K562 (cell line): ENCODE data around the gene GJA4. TPM values are rescaled to one million over a fixed set of nuclear protein-coding genes. Genes with fewer than 3 reads are reported as not detected.

Experiments
- ATAC-seq: fragments of 200-7000 bp; cut with Tn5 transposase; 3 replicates; pipeline ENCODE4 v1.9.1; 2020; ENCODE audit warnings: moderate library complexity
- BruUV-seq: library from RNA; stranded (reverse); fragments of 400-500 nt; replicated peaks from 2 replicates; lab custom pipeline; 2021; lab: Mats Ljungman, UMichigan
- CTCF ChIA-PET: fragments of 300-600 bp; formaldehyde crosslinking; extraction: SDS; loops from one replicate; lab custom pipeline; 2021; ENCODE audit warnings: low intra/inter-chr PET ratio; lab: Yijun Ruan, JAX
- POLR2A ChIA-PET: fragments of 300-600, 350-650 bp; sonication (Branson Sonifier 250); formaldehyde crosslinking; extraction: SDS; loops from one replicate; lab custom pipeline; 2021; ENCODE audit warnings: antibody characterized with exemption, inconsistent platforms; lab: Yijun Ruan, JAX
- DNase-seq, 4 experiments: peaks; one replicate each; pipeline versions ENCODE4 v3.0.0 to v3.0.0-alpha.2; 2011 to 2018; ENCODE audit warnings: low spot score in 3 of 4, mixed read lengths in 3 of 4; ENCODE audit errors: extremely low read depth in 1 of 4
- FAIRE-seq: peaks from 2 replicates; lab custom pipeline; 2011; peaks lifted over from hg19 to GRCh38; lab: Jason Lieb, UNC
- H2AFZ ChIP-seq: 2 replicates; pipeline ENCODE4 v1.6.0; 2011; ENCODE audit warnings: low read depth, low read length, control low read depth, inconsistent platforms
- H3K27ac ChIP-seq: fragments of 200-600 bp; 3 replicates; pipeline ENCODE4 v1.8.0; 2011; ENCODE audit warnings: low read depth, mild to moderate bottlenecking, control low read depth, inconsistent platforms, low read length, moderate library complexity, mixed read lengths; ENCODE audit errors: extremely low read depth
- H3K27me3 ChIP-seq, 2 experiments: fragments of 300-600 bp in 1 of 2; 2 replicates in 1 of 2; 3 replicates in 1 of 2; pipeline versions ENCODE4 v1.6.0 to v1.8.0; 2011; ENCODE audit warnings: inconsistent platforms in 2 of 2, low read length in 2 of 2, mild to moderate bottlenecking in 1 of 2, mixed read lengths in 1 of 2, moderate library complexity in 1 of 2; ENCODE audit not compliant: control insufficient read depth in 2 of 2, insufficient read depth in 2 of 2
- H3K36me3 ChIP-seq: fragments of 300-600 bp; 3 replicates; pipeline ENCODE4 v1.8.0; 2011; ENCODE audit warnings: mild to moderate bottlenecking, low read length, inconsistent platforms; ENCODE audit not compliant: control insufficient read depth, insufficient read depth
- H3K4me1 ChIP-seq, 2 experiments: fragments of 200-600 bp in 1 of 2; replicated peaks in 1 of 2; 2 replicates in 1 of 2; 3 replicates in 1 of 2; pipeline versions ENCODE4 v1.5.1 to v1.8.0; 2011; ENCODE audit warnings: inconsistent platforms in 2 of 2, low read length in 2 of 2, mild to moderate bottlenecking in 1 of 2, mixed read lengths in 1 of 2, moderate library complexity in 1 of 2; ENCODE audit not compliant: control insufficient read depth in 2 of 2, insufficient read depth in 2 of 2
- H3K4me2 ChIP-seq: 2 replicates; pipeline ENCODE4 v1.6.1; 2011; ENCODE audit warnings: low read length, control low read depth, inconsistent platforms, mixed read lengths; ENCODE audit not compliant: insufficient read depth
- H3K4me3 ChIP-seq: fragments of 200-600 bp; sonication (generic), shearing (Covaris generic); 2 replicates; pipeline ENCODE4 v1.5.1; 2016; ENCODE audit warnings: control low read depth, inconsistent platforms
- H3K79me2 ChIP-seq: fragments of 200-600 bp; 3 replicates; pipeline ENCODE4 v1.8.0; 2011; ENCODE audit warnings: low read length, inconsistent platforms; ENCODE audit not compliant: control insufficient read depth, insufficient read depth
- H3K9ac ChIP-seq, 2 experiments: 2 replicates each; pipeline versions ENCODE4 v1.6.0 to v1.6.1; 2011; ENCODE audit warnings: low read depth in 2 of 2, low read length in 2 of 2, control low read depth in 1 of 2, inconsistent platforms in 1 of 2, mild to moderate bottlenecking in 1 of 2, mixed read lengths in 1 of 2; ENCODE audit not compliant: insufficient read depth in 1 of 2
- H3K9me1 ChIP-seq: one replicate; pipeline ENCODE4 v1.6.0; 2011; ENCODE audit warnings: inconsistent platforms, mild to moderate bottlenecking, low read length, moderate library complexity; ENCODE audit not compliant: control insufficient read depth, insufficient read depth
- H3K9me3 ChIP-seq: replicated peaks from 2 replicates; pipeline ENCODE4 v1.5.1; 2011; ENCODE audit warnings: low read depth, low read length, inconsistent platforms; ENCODE audit not compliant: control insufficient read depth, insufficient read depth
- H4K20me1 ChIP-seq: replicated peaks from 2 replicates; pipeline ENCODE4 v1.6.1; 2011; ENCODE audit warnings: low read length, inconsistent platforms, mixed read lengths; ENCODE audit not compliant: control insufficient read depth, insufficient read depth
- ARID1B ChIP-seq: fragments of 450-650 bp; IDR thresholded peaks from 2 replicates; pipeline ENCODE4 v1.6.1; 2016; ENCODE audit warnings: antibody characterized with exemption, mild to moderate bottlenecking, inconsistent platforms
- ARNT ChIP-seq, 2 experiments: fragments of 450-650 bp; IDR thresholded peaks; 2 replicates each; pipeline ENCODE4 v1.6.1; 2016; ENCODE audit warnings: mild to moderate bottlenecking in 1 of 2
- ATF6 ChIP-seq: sonication (generic); formaldehyde crosslinking; IDR thresholded peaks from 2 replicates; pipeline ENCODE4 v1.4.0; 2020; ENCODE audit warnings: mild to moderate bottlenecking, missing genetic modification reagents
- BCOR ChIP-seq: fragments of 450-650 bp; IDR thresholded peaks from 2 replicates; pipeline ENCODE4 v1.6.1; 2016
- CCNT2 ChIP-seq: IDR thresholded peaks from 2 replicates; pipeline ENCODE4 v1.6.1; 2011; ENCODE audit warnings: borderline replicate concordance, low read depth, mild to moderate bottlenecking, moderate library complexity, mixed read lengths, low read length; ENCODE audit not compliant: insufficient read length; ENCODE audit errors: extremely low read depth
- LCOR ChIP-seq: sonication (generic); formaldehyde crosslinking; IDR thresholded peaks from 2 replicates; pipeline ENCODE4 v1.8.0; 2022; ENCODE audit warnings: mild to moderate bottlenecking, missing genetic modification reagents
- MCM7 ChIP-seq, 2 experiments: fragments of 450-650 bp; IDR thresholded peaks; 2 replicates each; pipeline ENCODE4 v1.6.1; 2016 to 2018
- MTA1 ChIP-seq: fragments of 450-650 bp; IDR thresholded peaks from 2 replicates; pipeline ENCODE4 v1.6.1; 2017; ENCODE audit warnings: borderline replicate concordance
- MTA3 ChIP-seq: fragments of 450-650 bp; formaldehyde crosslinking; IDR thresholded peaks from 2 replicates; pipeline ENCODE4 v1.6.1; 2017; ENCODE audit warnings: mild to moderate bottlenecking, borderline replicate concordance
- PREB ChIP-seq: sonication (generic); formaldehyde crosslinking; IDR thresholded peaks from 2 replicates; pipeline ENCODE4 v1.8.1; 2023; ENCODE audit warnings: mild to moderate bottlenecking, missing genetic modification reagents
- RBBP5 ChIP-seq: fragments of 200-600 bp; sonication (generic); IDR thresholded peaks from 2 replicates; pipeline ENCODE4 v1.6.1; 2012; ENCODE audit warnings: borderline replicate concordance, mild to moderate bottlenecking, low read length, control low read depth, inconsistent platforms; ENCODE audit not compliant: insufficient read depth, poor library complexity, severe bottlenecking
- SMARCA5 ChIP-seq: fragments of 450-650 bp; IDR thresholded peaks from 2 replicates; pipeline ENCODE4 v1.6.1; 2016
- SMC3 ChIP-seq: conservative IDR thresholded peaks from 2 replicates; pipeline ENCODE4 v1.6.1; 2011; ENCODE audit warnings: low read depth, low read length, improper control_type of control experiment; ENCODE audit not compliant: insufficient read depth
- SNIP1 ChIP-seq: fragments of 450-650 bp; IDR thresholded peaks from 2 replicates; pipeline ENCODE4 v1.7.1; 2017; ENCODE audit warnings: low read depth, mild to moderate bottlenecking
- SRSF7 ChIP-seq: fragments of 200-400 bp; formaldehyde crosslinking; optimal IDR thresholded peaks from 2 replicates; pipeline ENCODE3; 2017; ENCODE audit warnings: mild to moderate bottlenecking, low read depth, low read length
- TAF1 ChIP-seq: IDR thresholded peaks from 2 replicates; pipeline ENCODE4 v1.6.1; 2011; ENCODE audit warnings: mild to moderate bottlenecking, low read length, moderate library complexity; ENCODE audit not compliant: insufficient read depth, control insufficient read depth, severe bottlenecking; ENCODE audit errors: extremely low read depth
- TCF3 ChIP-seq: sonication (generic); formaldehyde crosslinking; IDR thresholded peaks from 2 replicates; pipeline ENCODE4 v1.4.0; 2020; ENCODE audit warnings: mild to moderate bottlenecking, missing genetic modification reagents
- ZBTB8A ChIP-seq: fragments of 450-650 bp; IDR thresholded peaks from 2 replicates; pipeline ENCODE4 v1.6.1; 2018; ENCODE audit warnings: mild to moderate bottlenecking, moderate library complexity; ENCODE audit not compliant: partially characterized antibody
- ZFP36 ChIP-seq: fragments of 150-350 bp; IDR thresholded peaks from 2 replicates; pipeline ENCODE4 v1.6.1; 2018; ENCODE audit warnings: low read length, low read depth; ENCODE audit not compliant: partially characterized antibody
- ZFX ChIP-seq: sonication (generic); formaldehyde crosslinking; IDR thresholded peaks from 2 replicates; pipeline ENCODE4 v1.8.0; 2022; ENCODE audit warnings: mild to moderate bottlenecking, missing genetic modification reagents, moderate library complexity
- ZNF280B ChIP-seq: fragments of 250-450 bp; sonication (Bioruptor Pico); IDR thresholded peaks from 2 replicates; pipeline ENCODE4 v1.5.1; 2021; ENCODE audit warnings: mild to moderate bottlenecking
- WGBS: fragments of 100-300 bp; shearing (Covaris generic); methylation state at CpG from one replicate; pipeline ENCODE4 v1.1.6; 2016; ENCODE audit warnings: low coverage, mixed read lengths; ENCODE audit not compliant: insufficient coverage; ENCODE audit errors: missing lambda C conversion rate; 5-methylcytosine and 5-hydroxymethylcytosine counted together
- in situ Hi-C: fragments of 300-500 bp; cut with MboI; formaldehyde crosslinking; loops from 4 replicates; pipeline ENCODE4 v1.15.0; 2018; ENCODE audit warnings: inconsistent platforms, mixed read lengths
- intact Hi-C: fragments of 100-400 bp; cut with micrococcal nuclease; formaldehyde crosslinking; loops from 2 replicates; pipeline ENCODE4 v1.14.2; 2022
- polyA plus RNA-seq, 8 experiments: library from polyadenylated mRNA; depleted of rRNA in 4 of 8; stranded (reverse) in 5 of 8; unstranded in 3 of 8; fragments of >200 nt; fragmentation: Nextera tagmentation in 2 of 8; fragmentation: Illumina TruSeq in 1 of 8; extraction: Ambion mirVana in 2 of 8; extraction: Trizol in 1 of 8; gene quantifications; 2 replicates each; pipeline versions ENCODE4 v1.2.1 to v1.2.3, GENCODE V29; 2011 to 2014; ENCODE audit warnings: inconsistent platforms in 1 of 8, missing spikeins in 1 of 8
- total RNA-seq, 7 experiments: library from RNA; depleted of rRNA in 6 of 7; stranded (reverse); fragments of >200 nt in 6 of 7; fragmentation: Illumina TruSeq in 2 of 7; extraction: Trizol in 2 of 7; gene quantifications; 2 replicates each; pipeline versions ENCODE4 v1.2.1 to v1.2.3, GENCODE V29; 2011 to 2021; ENCODE audit warnings: low replicate concordance in 1 of 7

The GJA4 gene
- total and polyA plus RNA-seq, 9 of the 15 experiments (the other 6 are each of a cell fraction or from before 2014, with no cell fraction given) = 0.16 to 0.24 TPM; not detected in 7

GRCh38 chr1:34746101-34746500, 46.7 kb upstream of the GJA4 start:
- intact Hi-C loops = no loop called here
- peaks cover 11% of the 10 kb centered on the region for H4K20me1 ChIP-seq
- no TSS peak for BruUV-seq
- H3K4me3 ChIP-seq = no peak overlapping the region
- no peaks in the 10 kb centered on the region for H3K4me1 ChIP-seq
- H3K27ac ChIP-seq = no peak overlapping the region
- no peaks in the 10 kb centered on the region for H3K79me2 ChIP-seq
- no peak for FAIRE-seq
- no peaks in the 10 kb centered on the region for H3K9me3 ChIP-seq
- no peak for DNase-seq
- H3K27me3 ChIP-seq = peaks cover 6 to 27% of the 10 kb centered on the region in 2 experiments; a peak in 3 of 5 replicates
- no peak overlapping the region for H3K9ac ChIP-seq
- H3K9me1 ChIP-seq = no peaks in the 10 kb centered on the region
- ATAC-seq = no peak
- in situ Hi-C loops = loop anchor here (10.0 kb wide), 1 partner anchor 1111 kb away; no protein-coding TSS in a partner anchor
- no peak overlapping the region for H3K4me2 ChIP-seq
- H3K36me3 ChIP-seq = no peaks in the 10 kb centered on the region
- no peak overlapping the region for H2AFZ ChIP-seq
- POLR2A ChIA-PET = interaction anchor here (0.6 to 0.8 kb wide), 2 partner anchors 28 to 845 kb away, joined by 3 to 4 read pairs; no protein-coding TSS in a partner anchor
- CTCF ChIA-PET = no interaction called here
- WGBS = 15% methylated on average over 4 of the region's 4 CpGs
- TF ChIP-seq ARNT (IDR thresholded peaks at IDR 0.05) (no peak), ZFP36 (peak; percentile 87), RBBP5 (no peak), MCM7 (IDR thresholded peaks at IDR 0.05) (no peak), ATF6 (CRISPR knock-in tag) (no peak), ZBTB8A (no peak), ZNF280B (CRISPR knock-in tag) (no peak), BCOR (peak; percentile 67), LCOR (CRISPR knock-in tag) (no peak), TAF1 (no peak), SNIP1 (no peak), ARID1B (no peak), TCF3 (CRISPR knock-in tag) (no peak), SMARCA5 (0 out of 2 replicates have a peak, but pooled peaks have one; percentile 41), MTA1 (no peak), CCNT2 (no peak), MTA3 (no peak), ZFX (no peak), PREB (CRISPR knock-in tag) (no peak), SRSF7 (no peak), SMC3 (no peak)
